NCI-H748 treated with DMSO at 0.1 percent for 48 hours (cell line): ENCODE results near the gene KLHL15.
"Not testable (repeated sequence)": the region's sequence is repeated elsewhere in the genome, so short reads cannot be mapped to it uniquely, and the experiment has no call there.

Experiments used
- DNase-seq: peaks from one replicate; lab custom pipeline; 2025; lab: John Stamatoyannopoulos, UW

The KLHL15 gene

DNA sequence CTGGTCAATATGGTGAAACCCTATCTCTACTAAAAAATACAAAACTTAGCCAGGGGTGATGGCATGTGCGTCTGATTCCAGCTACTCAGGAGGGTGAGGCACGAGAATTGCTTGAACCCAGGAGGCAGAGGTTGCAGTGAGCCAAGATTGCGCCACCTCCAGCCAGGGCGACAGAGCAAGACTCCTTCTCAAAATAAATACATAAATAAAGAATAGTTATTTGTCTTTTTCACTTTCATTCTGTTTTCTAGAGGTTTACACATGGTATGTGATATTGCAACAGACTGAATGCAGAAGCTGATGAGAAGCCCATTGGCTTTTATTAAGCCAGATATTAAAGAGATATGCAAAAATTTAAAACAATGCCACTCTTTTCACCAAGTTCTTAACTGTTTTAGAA lies 8.2 kb downstream of the KLHL15 start:
- DNase-seq: no peak

GRCh38 chrX:24017674-24018073 lies 9.3 kb downstream of the KLHL15 start:
- no peak for DNase-seq

GRCh38 chrX:24014388-24015018 lies 12.5 kb downstream of the KLHL15 start:
- DNase-seq: no peak

GRCh38 chrX:24012266-24012665 lies 14.7 kb downstream of the KLHL15 start:
- DNase-seq: no peak

DNA sequence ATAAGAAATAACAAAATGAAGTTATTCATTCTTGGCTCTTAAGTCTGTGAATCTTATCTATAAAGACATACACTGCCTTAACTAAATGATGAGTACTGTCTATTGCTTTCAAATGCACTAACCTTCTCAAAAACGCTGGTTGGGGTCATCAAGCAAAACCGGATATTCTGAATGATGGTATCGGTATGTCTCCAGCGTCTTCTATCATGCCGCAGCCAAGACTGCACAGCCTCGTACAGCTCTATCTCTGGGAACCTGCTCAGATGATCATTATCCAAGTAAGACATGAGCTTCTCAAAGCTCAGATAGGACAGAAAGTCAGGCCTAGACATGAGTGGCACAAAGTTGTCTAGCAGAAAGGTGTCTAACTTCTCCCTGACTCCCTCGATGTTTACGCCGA lies 21.1 kb downstream of the KLHL15 start:
- DNase-seq: no peak

DNA sequence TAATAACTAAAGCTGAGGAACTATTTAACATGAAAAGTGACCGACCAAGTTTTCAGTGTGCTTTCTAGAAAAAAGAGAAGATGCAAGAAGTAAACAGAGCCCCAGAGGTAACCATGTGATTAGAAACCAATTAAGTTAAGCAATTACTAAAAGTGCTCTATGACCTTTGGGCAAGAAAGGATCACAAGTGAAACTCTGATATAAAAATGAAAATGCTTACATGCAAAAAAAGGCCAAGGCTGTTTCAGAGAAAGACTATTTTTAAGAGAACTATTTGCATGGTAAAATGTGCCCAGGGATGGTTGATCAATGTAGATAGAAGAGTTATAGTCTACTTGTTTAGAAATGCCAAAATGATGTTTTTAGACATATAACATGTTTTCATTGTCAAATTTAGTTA lies 22.0 kb downstream of the KLHL15 start:
- DNase-seq: no peak

- no peak for DNase-seq
Measured at GRCh38 chrX:24002792-24003191, 24.2 kb downstream of the KLHL15 start.

DNA sequence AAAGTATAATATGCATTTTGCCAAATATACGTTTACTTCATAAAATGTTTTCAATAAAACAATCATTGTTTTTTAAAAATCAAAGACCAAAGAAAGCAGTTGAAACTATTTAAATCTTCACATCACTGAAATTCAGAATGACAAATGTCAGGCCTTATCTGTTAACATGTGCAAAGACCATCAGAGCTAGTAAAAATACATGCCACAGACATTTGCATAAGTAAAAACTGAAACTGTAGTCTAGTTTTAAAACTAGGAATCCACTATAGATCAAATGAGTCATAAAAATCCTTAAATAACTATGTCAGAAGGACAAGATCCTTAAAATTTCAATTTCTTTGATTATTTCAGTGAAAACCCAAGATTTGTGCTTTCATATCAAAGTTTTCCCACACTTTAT lies 24.8 kb downstream of the KLHL15 start:
- no peak for DNase-seq

DNA sequence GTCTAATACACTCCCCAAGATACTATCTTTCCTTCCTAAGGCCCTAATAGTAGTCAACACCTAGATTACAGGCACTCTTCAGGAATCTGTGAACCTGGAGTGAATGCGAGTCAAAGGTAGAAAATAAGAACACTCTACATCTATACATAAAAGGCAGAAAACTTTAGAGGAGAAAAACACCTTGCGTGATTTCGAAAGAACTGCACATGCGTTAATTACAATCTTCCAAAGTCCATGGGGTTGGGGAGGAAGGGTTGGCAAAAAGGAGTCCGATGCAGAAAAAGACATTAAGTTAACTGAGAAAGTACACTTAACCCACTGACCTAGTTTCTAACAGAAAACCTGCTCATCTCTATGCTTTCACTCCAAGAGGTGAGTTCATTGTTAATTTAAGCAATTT lies 27.3 kb downstream of the KLHL15 start:
- DNase-seq: no peak

GRCh38 chrX:23993012-23993633 lies 33.9 kb downstream of the KLHL15 start:
- no peak for DNase-seq

DNA sequence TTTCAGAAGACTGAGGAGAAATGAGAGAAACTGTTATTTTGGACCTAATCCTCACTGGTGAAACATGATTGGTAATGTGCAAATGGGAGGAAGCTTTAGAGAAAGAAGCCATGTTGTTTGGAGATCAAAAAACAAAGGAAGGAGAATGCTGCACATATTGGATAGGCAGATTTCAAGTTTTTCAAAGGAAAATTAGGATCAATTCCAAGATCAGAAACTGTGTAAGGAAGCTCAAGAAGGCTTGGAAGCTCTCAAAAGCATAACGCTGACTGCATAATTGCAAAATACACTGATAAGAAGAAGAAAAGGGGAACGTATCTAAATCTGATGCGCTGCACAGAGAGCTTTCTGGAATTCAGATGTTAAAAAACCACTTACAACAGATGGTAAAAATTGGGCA lies 34.6 kb downstream of the KLHL15 start:
- DNase-seq: no peak

- no peak for DNase-seq
Measured at GRCh38 chrX:23990455-23990854, 36.5 kb downstream of the KLHL15 start.

DNA sequence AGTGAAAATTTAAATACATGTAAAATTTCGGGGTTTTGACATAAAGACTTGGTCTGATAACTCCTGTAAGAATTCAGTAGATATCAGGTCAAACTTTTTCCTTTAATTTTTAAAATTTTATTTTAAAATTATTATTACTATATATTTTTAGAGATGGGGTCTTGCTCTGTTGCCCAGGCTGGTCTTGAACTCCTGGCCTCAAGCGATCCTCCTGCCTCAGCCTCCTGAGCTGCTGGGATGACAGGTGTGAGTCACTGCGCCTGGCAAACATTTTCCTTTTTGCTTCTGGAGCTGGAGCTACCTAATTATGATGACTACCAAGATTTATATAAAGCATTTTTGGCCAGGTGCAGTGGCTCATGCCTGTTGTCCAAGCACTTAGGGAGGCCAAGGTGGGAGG lies 37.3 kb downstream of the KLHL15 start:
- no peak for DNase-seq

- no peak for DNase-seq
Measured at GRCh38 chrX:23982891-23983290, 44.1 kb downstream of the KLHL15 start.

- DNase-seq: no peak
Measured at GRCh38 chrX:23981711-23982110, 45.3 kb downstream of the KLHL15 start.

DNA sequence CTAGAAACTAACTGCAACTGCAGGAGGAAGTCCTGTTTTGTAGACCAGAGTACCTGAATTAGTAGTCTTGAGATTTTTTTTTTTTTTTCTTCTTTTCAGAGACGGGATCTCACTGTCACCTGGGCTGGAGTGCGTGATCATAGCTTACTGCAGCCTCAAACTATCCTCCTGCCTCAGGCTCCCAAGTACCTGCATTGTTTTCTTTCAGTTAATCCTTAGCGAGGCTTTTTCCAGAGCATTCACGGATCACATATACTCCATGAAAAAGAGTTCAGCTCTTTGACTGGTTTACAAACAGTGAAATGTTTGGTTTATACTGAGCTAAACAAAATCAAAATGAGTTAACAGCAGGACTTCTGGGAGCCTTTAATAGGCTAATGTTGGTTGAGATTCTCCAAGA lies 45.8 kb downstream of the KLHL15 start:
- no peak for DNase-seq

DNA sequence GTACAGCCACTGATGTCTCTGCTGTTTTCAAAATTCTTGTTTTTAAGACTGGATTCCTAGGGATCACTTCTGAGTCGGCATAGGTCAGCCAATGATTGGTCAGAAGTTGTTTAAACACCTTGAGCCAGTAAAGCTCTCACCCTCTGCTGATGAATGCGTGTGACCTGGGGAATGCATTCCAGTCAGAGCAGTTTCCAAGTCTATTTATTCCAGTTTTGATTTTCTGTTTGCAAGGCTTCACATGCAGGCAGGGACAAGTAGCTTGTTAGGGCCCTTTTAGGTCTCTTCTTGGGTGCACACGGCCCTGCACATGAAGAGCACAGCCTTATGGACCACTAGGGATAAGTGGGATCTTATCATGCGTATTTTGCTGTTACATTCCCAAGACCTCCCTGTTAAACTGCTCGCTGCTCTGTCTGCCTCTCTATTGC lies 47.0 kb downstream of the KLHL15 start:
- DNase-seq: no peak

DNA sequence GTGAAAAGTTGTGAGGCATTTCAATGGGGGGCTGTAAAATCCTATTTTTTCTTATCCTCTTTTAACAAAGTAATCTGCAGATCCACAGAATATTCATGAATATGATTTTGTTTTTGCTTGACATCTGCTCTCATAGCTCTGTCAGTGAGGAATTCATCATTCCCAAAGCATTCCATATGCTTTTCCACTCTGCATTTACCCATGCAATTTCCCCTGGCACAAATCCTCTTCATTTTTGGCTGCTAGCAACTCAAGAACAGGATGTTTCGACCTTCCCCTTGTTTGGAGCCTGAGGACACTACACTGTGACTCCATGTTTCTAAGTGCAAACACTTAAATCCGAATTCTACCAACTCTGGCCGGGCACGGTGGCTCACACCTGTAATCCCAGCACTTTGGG lies 48.5 kb downstream of the KLHL15 start:
- no peak for DNase-seq

- not testable (repeated sequence) for DNase-seq
Measured at GRCh38 chrX:23965630-23966029, 61.4 kb downstream of the KLHL15 start.

- no peak for DNase-seq
Measured at GRCh38 chrX:23964191-23964590, 62.8 kb downstream of the KLHL15 start.

GRCh38 chrX:23959781-23960180 lies 67.2 kb downstream of the KLHL15 start:
- DNase-seq: no peak

- no peak for DNase-seq
Measured at GRCh38 chrX:23954396-23954795, 72.6 kb downstream of the KLHL15 start.

DNA sequence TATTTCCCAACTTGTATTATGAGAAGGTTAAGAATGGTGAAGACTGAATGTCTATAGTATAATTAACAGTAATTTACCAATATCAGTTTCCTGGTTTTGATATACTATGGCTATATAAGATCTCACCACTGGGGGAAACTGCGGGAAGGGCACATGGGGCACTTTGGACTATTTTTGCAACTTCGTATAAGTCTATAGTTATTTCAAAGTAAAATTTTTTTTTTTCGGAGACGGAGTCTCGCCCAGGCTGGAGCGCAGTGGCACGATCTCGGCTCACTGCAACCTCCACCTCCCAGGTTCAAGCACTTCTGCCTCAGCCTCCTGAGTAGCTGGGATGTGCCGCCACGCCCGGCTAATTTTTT lies 73.1 kb downstream of the KLHL15 start:
- DNase-seq: no peak
